Smooth muscle cell (in vitro differentiated cells): Measurements from ENCODE around the gene RXFP1. TPM values are rescaled to one million over a fixed set of nuclear protein-coding genes. Genes with fewer than 3 reads are reported as not detected.

ENCODE experiments used
- DNase-seq: peaks from one replicate; lab custom pipeline; 2025; ENCODE audit not compliant: unreplicated experiment; lab: John Stamatoyannopoulos, UW
- H2AFZ ChIP-seq: fragments of 200-600 bp; sonication (generic); 2 replicates; pipeline ENCODE4 v1.6.0; 2016; ENCODE audit warnings: antibody characterized with exemption, low read depth, mild to moderate bottlenecking
- H3F3A ChIP-seq: fragments of 200-600 bp; sonication (generic); 2 replicates; pipeline ENCODE4 v1.6.0; 2017; ENCODE audit warnings: antibody characterized with exemption, low read depth
- H3K27ac ChIP-seq: fragments of 200-600 bp; sonication (generic); 2 replicates; pipeline ENCODE4 v1.5.1; 2016; ENCODE audit warnings: low read depth, mild to moderate bottlenecking
- H3K27me3 ChIP-seq: fragments of 200-600 bp; sonication (generic); 2 replicates; pipeline ENCODE4 v1.6.1; 2016; ENCODE audit warnings: low read depth, mild to moderate bottlenecking
- H3K36me3 ChIP-seq: fragments of 200-600 bp; sonication (generic); 2 replicates; pipeline ENCODE4 v1.5.1; 2016; ENCODE audit warnings: low read depth
- H3K4me1 ChIP-seq: fragments of 200-600 bp; sonication (generic); 2 replicates; pipeline ENCODE4 v1.5.1; 2016; ENCODE audit warnings: low read depth
- H3K4me2 ChIP-seq: fragments of 200-600 bp; sonication (generic); 2 replicates; pipeline ENCODE4 v1.6.0; 2016; ENCODE audit warnings: mild to moderate bottlenecking
- H3K4me3 ChIP-seq: fragments of 200-600 bp; sonication (generic); 2 replicates; pipeline ENCODE4 v1.5.1; 2016; ENCODE audit warnings: mild to moderate bottlenecking
- H3K79me2 ChIP-seq: fragments of 200-600 bp; sonication (generic); 2 replicates; pipeline ENCODE4 v1.6.0; 2016; ENCODE audit warnings: low read depth, mild to moderate bottlenecking
- H3K9ac ChIP-seq: fragments of 200-600 bp; sonication (generic); 2 replicates; pipeline ENCODE4 v1.6.0; 2016; ENCODE audit warnings: low read depth
- H3K9me3 ChIP-seq: fragments of 200-600 bp; sonication (generic); replicated peaks from 2 replicates; pipeline ENCODE4 v1.5.1; 2016; ENCODE audit warnings: low read depth
- H4K20me1 ChIP-seq: fragments of 200-600 bp; sonication (generic); 2 replicates; pipeline ENCODE4 v1.6.0; 2016; ENCODE audit warnings: low read depth
- WGBS: methylation state at CpG from one replicate; pipeline ENCODE4 v1.1.7; 2016; ENCODE audit warnings: low lambda C conversion rate; 5-methylcytosine and 5-hydroxymethylcytosine counted together
- polyA plus RNA-seq: library from polyadenylated mRNA; unstranded; fragments of >200 nt; fragmentation: Nextera tagmentation; extraction: Ambion mirVana; gene quantifications from 2 replicates; pipeline ENCODE4 v1.2.1, GENCODE V29; 2016
- total RNA-seq: library from RNA; depleted of rRNA; stranded (reverse); fragments of >200 nt; gene quantifications from 2 replicates; pipeline ENCODE4 v1.2.3, GENCODE V29; 2014
- TF ChIP-seq, protein P1 (sequence below): fragments of 200-600 bp; sonication (generic); IDR thresholded peaks from 2 replicates; pipeline ENCODE4 v1.5.1; 2017; ENCODE audit warnings: borderline replicate concordance, mild to moderate bottlenecking, antibody characterized with exemption; ENCODE audit not compliant: insufficient read depth, poor library complexity, severe bottlenecking

Gene RXFP1
- total and polyA plus RNA-seq, 2 experiments from 2014 or later, result not detected

GRCh38 chr4:158671915-158672806, 150.5 kb downstream of the RXFP1 start, which contains the start of gene ETFDH:
Gene ETFDH, plus strand, starts transcription at chr4:158672296. Its CDS starts 161 bp downstream, at chr4:158672457.
- H3K27me3 ChIP-seq, result no peaks in the 10 kb centered on the region
- peak within 1 kb of the TSS; percentile 83 for H3K4me3 ChIP-seq
- peak within 1 kb of the TSS; percentile 82 for H3K9ac ChIP-seq
- peak; percentile 93 for DNase-seq
- no peaks in the 10 kb centered on the region for H3K36me3 ChIP-seq
- H3K4me1 ChIP-seq, result peaks cover 5% of the 10 kb centered on the region
- no peaks in the 10 kb centered on the region for H3K9me3 ChIP-seq
- H3K79me2 ChIP-seq, result peaks cover 34% of the 10 kb centered on the region
- under 1% methylated on average over 60 of the region's 60 CpGs for WGBS
- H4K20me1 ChIP-seq, result no peaks in the 10 kb centered on the region
- H3K4me2 ChIP-seq, result peak within 1 kb of the TSS; percentile 95
- TF ChIP-seq, protein P1, sequence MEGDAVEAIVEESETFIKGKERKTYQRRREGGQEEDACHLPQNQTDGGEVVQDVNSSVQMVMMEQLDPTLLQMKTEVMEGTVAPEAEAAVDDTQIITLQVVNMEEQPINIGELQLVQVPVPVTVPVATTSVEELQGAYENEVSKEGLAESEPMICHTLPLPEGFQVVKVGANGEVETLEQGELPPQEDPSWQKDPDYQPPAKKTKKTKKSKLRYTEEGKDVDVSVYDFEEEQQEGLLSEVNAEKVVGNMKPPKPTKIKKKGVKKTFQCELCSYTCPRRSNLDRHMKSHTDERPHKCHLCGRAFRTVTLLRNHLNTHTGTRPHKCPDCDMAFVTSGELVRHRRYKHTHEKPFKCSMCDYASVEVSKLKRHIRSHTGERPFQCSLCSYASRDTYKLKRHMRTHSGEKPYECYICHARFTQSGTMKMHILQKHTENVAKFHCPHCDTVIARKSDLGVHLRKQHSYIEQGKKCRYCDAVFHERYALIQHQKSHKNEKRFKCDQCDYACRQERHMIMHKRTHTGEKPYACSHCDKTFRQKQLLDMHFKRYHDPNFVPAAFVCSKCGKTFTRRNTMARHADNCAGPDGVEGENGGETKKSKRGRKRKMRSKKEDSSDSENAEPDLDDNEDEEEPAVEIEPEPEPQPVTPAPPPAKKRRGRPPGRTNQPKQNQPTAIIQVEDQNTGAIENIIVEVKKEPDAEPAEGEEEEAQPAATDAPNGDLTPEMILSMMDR, result peak; percentile 40
- peak within 1 kb of the TSS; percentile 76 for H3K27ac ChIP-seq
- peak within 1 kb of the TSS; percentile 91 for H2AFZ ChIP-seq
- H3F3A ChIP-seq, result no peaks in the 10 kb centered on the region

DNA sequence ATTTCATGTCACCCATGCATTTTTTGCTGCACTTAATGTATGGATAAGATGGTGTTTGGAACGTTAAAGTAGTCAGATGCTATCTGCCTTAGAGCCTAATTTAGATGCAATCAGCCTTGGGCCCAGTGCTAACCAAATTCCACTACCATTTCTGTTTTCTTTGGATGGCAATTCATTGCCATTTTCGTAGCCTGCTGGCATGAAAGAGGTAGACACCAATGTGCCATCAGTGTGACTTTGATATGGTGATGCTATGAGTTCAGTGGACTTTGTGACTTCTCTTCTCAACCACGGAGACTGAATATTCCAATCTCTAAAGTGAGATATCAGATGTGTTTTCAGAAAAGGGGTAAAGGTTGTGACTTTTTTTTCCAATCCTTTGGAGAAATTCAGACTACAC, 152.0 kb downstream of the RXFP1 start:
- TF ChIP-seq, protein P1, result no peak
- DNase-seq, result no peak
- Histone ChIP-seq H4K20me1 (no peaks in the 10 kb centered on the region), H3K4me1 (peaks cover 5% of the 10 kb centered on the region), H3K4me2 (no peak overlapping the region), H2AFZ (no peak overlapping the region), H3K9ac (no peak overlapping the region), H3F3A (no peaks in the 10 kb centered on the region), H3K4me3 (no peak overlapping the region), H3K9me3 (no peaks in the 10 kb centered on the region), H3K79me2 (peaks cover 23% of the 10 kb centered on the region), H3K36me3 (no peaks in the 10 kb centered on the region), H3K27ac (no peak overlapping the region), H3K27me3 (no peaks in the 10 kb centered on the region)
- 71% methylated on average over 3 of the region's 3 CpGs for WGBS

DNA sequence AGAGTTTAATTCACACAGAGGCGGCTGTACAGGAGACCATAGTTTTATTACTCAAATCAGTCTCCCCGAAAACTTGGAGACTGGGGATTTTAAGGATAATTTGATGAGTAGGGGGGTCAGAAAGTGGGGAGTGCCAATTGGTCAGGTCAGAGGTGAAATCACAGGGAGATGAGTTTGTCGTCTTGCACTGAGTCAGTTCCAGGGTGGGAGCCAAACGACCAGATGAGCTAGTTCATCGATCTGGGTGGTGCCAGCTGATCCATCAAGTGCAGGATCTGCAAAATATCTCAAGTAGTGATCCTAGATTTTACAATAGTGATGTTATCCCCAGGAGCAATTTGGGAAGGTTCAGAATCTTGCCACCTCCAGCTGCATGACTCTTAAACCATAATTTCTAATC, 154.4 kb downstream of the RXFP1 start:
- Histone ChIP-seq H3K27ac (no peak overlapping the region), H3K4me1 (no peaks in the 10 kb centered on the region), H3K9ac (no peak overlapping the region), H3K4me2 (no peak overlapping the region), H3K27me3 (no peaks in the 10 kb centered on the region), H3K4me3 (no peak overlapping the region), H3F3A (no peaks in the 10 kb centered on the region), H3K36me3 (no peaks in the 10 kb centered on the region), H3K9me3 (no peaks in the 10 kb centered on the region), H3K79me2 (peaks cover 4% of the 10 kb centered on the region), H2AFZ (no peak overlapping the region), H4K20me1 (no peaks in the 10 kb centered on the region)
- TF ChIP-seq, protein P1, result no peak
- WGBS, result 89% methylated on average over 5 of the region's 5 CpGs
- DNase-seq, result no peak

GRCh38 chr4:158678767-158679166, 157.1 kb downstream of the RXFP1 start:
- Histone ChIP-seq H3K36me3 (no peaks in the 10 kb centered on the region), H3K4me2 (no peak overlapping the region), H3K4me3 (no peak overlapping the region), H3K79me2 (no peaks in the 10 kb centered on the region), H3K27me3 (no peaks in the 10 kb centered on the region), H3K4me1 (no peaks in the 10 kb centered on the region), H2AFZ (no peak overlapping the region), H3F3A (no peaks in the 10 kb centered on the region), H3K9ac (no peak overlapping the region), H3K27ac (no peak overlapping the region), H4K20me1 (no peaks in the 10 kb centered on the region), H3K9me3 (no peaks in the 10 kb centered on the region)
- DNase-seq, result no peak
- TF ChIP-seq, protein P1, result no peak
- whole genome bisulfite sequencing, result 91% methylated on average over 2 of the region's 2 CpGs
